PC-3 (cell line): ENCODE results near the gene CEP41.

Source experiments
- EZH2 ChIP-seq: fragments of 300-600 bp; sonication (generic); IDR thresholded peaks from one replicate; pipeline ENCODE4 v1.6.1; 2017; ENCODE audit warnings: antibody characterized with exemption, mild to moderate bottlenecking, low read length; ENCODE audit not compliant: unreplicated experiment
- TF ChIP-seq, protein P1 (sequence below): fragments of 300-600 bp; sonication (generic); conservative IDR thresholded peaks from 2 replicates; pipeline ENCODE4 v1.5.1; 2017; ENCODE audit warnings: antibody characterized with exemption, low read depth, mild to moderate bottlenecking, low read length

DNA sequence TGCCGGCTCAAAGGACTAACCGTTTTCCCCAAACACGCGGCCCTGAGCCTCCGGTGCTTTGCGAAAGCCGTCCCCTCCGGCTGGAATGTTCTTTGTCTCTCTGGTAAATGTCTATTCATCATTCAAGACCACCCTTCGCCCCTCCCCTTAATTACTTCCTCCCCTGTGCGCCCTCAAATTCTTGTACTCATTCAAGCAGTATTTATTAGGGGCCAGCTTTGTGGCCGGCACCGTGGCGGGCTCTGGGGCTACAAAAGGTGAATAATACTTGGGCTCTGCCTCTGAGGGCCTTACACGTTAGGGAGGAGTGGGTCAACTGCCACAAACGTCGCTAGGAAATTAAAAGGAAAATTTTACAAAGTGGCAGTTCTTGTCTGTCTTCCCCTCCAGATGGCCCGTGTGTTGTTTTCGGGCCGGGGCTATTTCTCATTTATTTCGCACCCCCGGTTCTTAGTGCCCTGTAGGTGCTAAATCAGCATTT lies 49.5 kb upstream of the CEP41 start:
- TF ChIP-seq, protein P1, sequence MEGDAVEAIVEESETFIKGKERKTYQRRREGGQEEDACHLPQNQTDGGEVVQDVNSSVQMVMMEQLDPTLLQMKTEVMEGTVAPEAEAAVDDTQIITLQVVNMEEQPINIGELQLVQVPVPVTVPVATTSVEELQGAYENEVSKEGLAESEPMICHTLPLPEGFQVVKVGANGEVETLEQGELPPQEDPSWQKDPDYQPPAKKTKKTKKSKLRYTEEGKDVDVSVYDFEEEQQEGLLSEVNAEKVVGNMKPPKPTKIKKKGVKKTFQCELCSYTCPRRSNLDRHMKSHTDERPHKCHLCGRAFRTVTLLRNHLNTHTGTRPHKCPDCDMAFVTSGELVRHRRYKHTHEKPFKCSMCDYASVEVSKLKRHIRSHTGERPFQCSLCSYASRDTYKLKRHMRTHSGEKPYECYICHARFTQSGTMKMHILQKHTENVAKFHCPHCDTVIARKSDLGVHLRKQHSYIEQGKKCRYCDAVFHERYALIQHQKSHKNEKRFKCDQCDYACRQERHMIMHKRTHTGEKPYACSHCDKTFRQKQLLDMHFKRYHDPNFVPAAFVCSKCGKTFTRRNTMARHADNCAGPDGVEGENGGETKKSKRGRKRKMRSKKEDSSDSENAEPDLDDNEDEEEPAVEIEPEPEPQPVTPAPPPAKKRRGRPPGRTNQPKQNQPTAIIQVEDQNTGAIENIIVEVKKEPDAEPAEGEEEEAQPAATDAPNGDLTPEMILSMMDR: no peak
- TF ChIP-seq EZH2: no peak
